WTC11 (cell line): Measurements from ENCODE around the gene TRIOBP.

Experiments
- ATF2 ChIP-seq: sonication (generic); formaldehyde crosslinking; IDR thresholded peaks from 2 replicates; pipeline ENCODE4 v1.8.1; 2022; ENCODE audit warnings: low read depth, missing genetic modification reagents, borderline replicate concordance
- ATF3 ChIP-seq: sonication (generic); formaldehyde crosslinking; conservative IDR thresholded peaks from 2 replicates; pipeline ENCODE4 v1.8.1; 2022; ENCODE audit warnings: mild to moderate bottlenecking, missing genetic modification reagents
- CTCF ChIP-seq: fragments of 200-600 bp; IDR thresholded peaks from 2 replicates; pipeline ENCODE4 v1.8.0; 2022; ENCODE audit warnings: antibody characterized with exemption
- ELF4 ChIP-seq: sonication (generic); formaldehyde crosslinking; IDR thresholded peaks from 2 replicates; pipeline ENCODE4 v1.8.1; 2022; ENCODE audit warnings: low read depth, mild to moderate bottlenecking, moderate library complexity, missing genetic modification reagents
- GTF2I ChIP-seq: fragments of 250-450 bp; sonication (Bioruptor Pico); conservative IDR thresholded peaks from 2 replicates; pipeline ENCODE4 v1.4.0; 2021; ENCODE audit warnings: mild to moderate bottlenecking
- MAX ChIP-seq: sonication (generic); formaldehyde crosslinking; IDR thresholded peaks from 2 replicates; pipeline ENCODE4 v1.8.0; 2022; ENCODE audit warnings: mild to moderate bottlenecking, missing genetic modification reagents
- NFE2L1 ChIP-seq: sonication (generic); formaldehyde crosslinking; IDR thresholded peaks from 2 replicates; pipeline ENCODE4 v1.8.1; 2023; ENCODE audit warnings: missing genetic modification reagents
- SP1 ChIP-seq: sonication (generic); formaldehyde crosslinking; conservative IDR thresholded peaks from 2 replicates; pipeline ENCODE4 v1.8.1; 2022; ENCODE audit warnings: missing genetic modification reagents
- TEAD1 ChIP-seq: sonication (generic); formaldehyde crosslinking; IDR thresholded peaks from 2 replicates; pipeline ENCODE4 v1.8.0; 2022; ENCODE audit warnings: mild to moderate bottlenecking, missing genetic modification reagents
- ZNF396 ChIP-seq: fragments of 250-450 bp; sonication (Bioruptor Pico); IDR thresholded peaks from 2 replicates; pipeline ENCODE4 v1.8.0; 2021; ENCODE audit warnings: mild to moderate bottlenecking, moderate library complexity, borderline replicate concordance
- ZNF416 ChIP-seq: fragments of 250-450 bp; sonication (Bioruptor Pico); IDR thresholded peaks from 2 replicates; pipeline ENCODE4 v1.9.0; 2021; ENCODE audit warnings: mild to moderate bottlenecking, inconsistent platforms

- no peak for TF ChIP-seq ELF4 (CRISPR knock-in tag)
- TF ChIP-seq ATF3 (CRISPR knock-in tag): no peak
- TF ChIP-seq CTCF: no peak
- no peak for TF ChIP-seq GTF2I (CRISPR knock-in tag)
- no peak for TF ChIP-seq ZNF396 (CRISPR knock-in tag)
- TF ChIP-seq SP1 (CRISPR knock-in tag): 0 out of 2 replicates have a peak, but pooled peaks have one; percentile 31
- TF ChIP-seq ZNF416: no peak
- no peak for TF ChIP-seq ATF2 (CRISPR knock-in tag)
- no peak for TF ChIP-seq NFE2L1 (CRISPR knock-in tag)
- 0 out of 2 replicates have a peak, but pooled peaks have one; percentile 22 for TF ChIP-seq MAX (CRISPR knock-in tag)
- no peak for TF ChIP-seq TEAD1 (CRISPR knock-in tag)
Measured at GRCh38 chr22:37822079-37822833, 125.4 kb downstream of the TRIOBP start.
